NCI-H226 (cell line): ENCODE measurements around the gene NXT1.
"Not testable (repeated sequence)": the region's sequence is repeated elsewhere in the genome, so short reads cannot be mapped to it uniquely, and the experiment has no call there.

ENCODE experiments used
- DNase-seq: peaks from one replicate; pipeline ENCODE4 v3.0.0-alpha.2; 2015

NXT1 gene

GRCh38 chr20:23350196-23350903, at the start of gene NXT1:
TSS of gene NXT1 (plus strand) at chr20:23350791. CDS start at chr20:23354042, 3,251 bp downstream.
- peak; percentile 99 for DNase-seq

- no peak for DNase-seq
These were observed 49.0 kb upstream of the NXT1 start for GRCh38 chr20:23301436-23302050.

GRCh38 chr20:23302386-23302785, 48.2 kb upstream of the NXT1 start:
- no peak for DNase-seq

- no peak for DNase-seq
These were observed 47.8 kb upstream of the NXT1 start for GRCh38 chr20:23302801-23303200.

GRCh38 chr20:23303325-23304102, 47.1 kb upstream of the NXT1 start:
- DNase-seq = no peak

GRCh38 chr20:23304616-23305015, 46.0 kb upstream of the NXT1 start:
- DNase-seq = no peak

GRCh38 chr20:23305098-23305497, 45.5 kb upstream of the NXT1 start:
- DNase-seq = no peak

- DNase-seq = not testable (repeated sequence)
These were observed 43.2 kb upstream of the NXT1 start for GRCh38 chr20:23307393-23307792.

- no peak for DNase-seq
These were observed 42.6 kb upstream of the NXT1 start for GRCh38 chr20:23308024-23308423.

GRCh38 chr20:23308908-23309307, 41.7 kb upstream of the NXT1 start:
- DNase-seq = no peak

GRCh38 chr20:23309781-23310180, 40.8 kb upstream of the NXT1 start:
- DNase-seq = no peak

- DNase-seq = no peak
These were observed 38.6 kb upstream of the NXT1 start for GRCh38 chr20:23311947-23312506.

GRCh38 chr20:23313271-23313670, 37.3 kb upstream of the NXT1 start:
- no peak for DNase-seq

GRCh38 chr20:23314699-23315098, 35.9 kb upstream of the NXT1 start:
- DNase-seq = no peak

- DNase-seq = no peak
These were observed 35.5 kb upstream of the NXT1 start for GRCh38 chr20:23315099-23315498.

GRCh38 chr20:23316626-23317025, 34.0 kb upstream of the NXT1 start:
- no peak for DNase-seq

GRCh38 chr20:23317081-23317480, 33.5 kb upstream of the NXT1 start:
- DNase-seq = no peak

- DNase-seq = no peak
These were observed 32.2 kb upstream of the NXT1 start for GRCh38 chr20:23318347-23318746.

- no peak for DNase-seq
These were observed 30.3 kb upstream of the NXT1 start for GRCh38 chr20:23320317-23320716.

- no peak for DNase-seq
These were observed 25.5 kb upstream of the NXT1 start for GRCh38 chr20:23325107-23325506.

- no peak for DNase-seq
These were observed 23.8 kb upstream of the NXT1 start for GRCh38 chr20:23326774-23327173.

- no peak for DNase-seq
These were observed 22.8 kb upstream of the NXT1 start for GRCh38 chr20:23327617-23328333.
